B cell (primary cell): ENCODE results near the gene LAX1. TPM values are rescaled to one million over a fixed set of nuclear protein-coding genes. Genes with fewer than 3 reads are reported as not detected.

Experiments
- ATAC-seq: fragments of 200-7000 bp; cut with Tn5 transposase; one replicate; pipeline ENCODE4 v1.10.0; 2021; ENCODE audit warnings: low read depth, mild to moderate bottlenecking, moderate number of reproducible peaks, moderate library complexity
- CTCF ChIA-PET: fragments of 350-600 bp; sonication (Branson Sonifier 250); formaldehyde crosslinking; loops from one replicate; lab custom pipeline; 2021; ENCODE audit warnings: antibody characterized with exemption, inconsistent platforms; lab: Charles Lee
- POLR2A ChIA-PET: fragments of 350-600 bp; sonication (Branson Sonifier 250); formaldehyde crosslinking; loops from one replicate; lab custom pipeline; 2021; ENCODE audit warnings: antibody characterized with exemption; lab: Charles Lee
- DNase-seq: peaks from one replicate; pipeline ENCODE4 v3.0.0; 2013
- H2AFZ ChIP-seq: 2 replicates; pipeline ENCODE4 v1.6.1; 2012; ENCODE audit warnings: mild to moderate bottlenecking, low read depth, low read length; ENCODE audit not compliant: insufficient read depth, poor library complexity, severe bottlenecking
- H3K27ac ChIP-seq, 2 donors: 1 replicate in 1 of 2; 2 replicates in 1 of 2; pipeline ENCODE4 v1.5.1; 2012 to 2013; ENCODE audit warnings: low read length in 2 of 2, mild to moderate bottlenecking in 2 of 2, moderate library complexity in 1 of 2
- H3K27me3 ChIP-seq, 4 experiments: fragments of 200-600 bp in 1 of 4; sonication (generic) in 1 of 4; replicated peaks in 1 of 4; 1 replicate in 2 of 4; 2 replicates in 2 of 4; pipeline versions ENCODE4 v1.6.1 to v1.7.0; 2013 to 2016; ENCODE audit warnings: low read length in 3 of 4, mild to moderate bottlenecking in 2 of 4, mixed read lengths in 1 of 4, moderate library complexity in 1 of 4; ENCODE audit not compliant: insufficient read depth in 4 of 4, control insufficient read depth in 3 of 4; ENCODE audit errors: control extremely low read depth in 1 of 4
- H3K36me3 ChIP-seq, 2 experiments: replicated peaks in 1 of 2; 1 replicate in 1 of 2; 2 replicates in 1 of 2; pipeline versions ENCODE4 v1.6.1 to v1.7.1; 2013; ENCODE audit warnings: low read length in 1 of 2; ENCODE audit not compliant: insufficient read depth in 2 of 2, control insufficient read depth in 1 of 2; ENCODE audit errors: control extremely low read depth in 1 of 2, extremely low read depth in 1 of 2
- H3K4me1 ChIP-seq, 2 donors: fragments of 200-600 bp in 1 of 2; sonication (generic) in 1 of 2; 1 replicate in 1 of 2; 2 replicates in 1 of 2; pipeline versions ENCODE4 v1.5.1 to v1.6.1; 2013 to 2017; ENCODE audit warnings: low read length in 2 of 2; ENCODE audit not compliant: control insufficient read depth in 2 of 2, insufficient read depth in 2 of 2
- H3K4me2 ChIP-seq: replicated peaks from 2 replicates; pipeline ENCODE3; 2012; ENCODE audit warnings: mild to moderate bottlenecking, low read depth, low read length; ENCODE audit not compliant: poor library complexity, severe bottlenecking
- H3K4me3 ChIP-seq, 5 experiments: fragments of 200-600 bp in 1 of 5; sonication (generic) in 1 of 5; 1 replicate in 3 of 5; 2 replicates in 2 of 5; pipeline versions ENCODE4 v1.5.1 to v1.7.0; 2011 to 2016; ENCODE audit warnings: low read length in 4 of 5, mild to moderate bottlenecking in 4 of 5, low read depth in 2 of 5, control low read depth in 1 of 5, moderate library complexity in 1 of 5; ENCODE audit not compliant: insufficient read depth in 1 of 5; ENCODE audit errors: control extremely low read depth in 1 of 5, extremely low read depth in 1 of 5
- H3K79me2 ChIP-seq: fragments of 200-600 bp; sonication (generic); one replicate; pipeline ENCODE4 v1.6.0; 2016; ENCODE audit warnings: low read length; ENCODE audit not compliant: control insufficient read depth, insufficient read depth
- H3K9ac ChIP-seq: fragments of 200-600 bp; sonication (generic); 2 replicates; pipeline ENCODE4 v1.6.1; 2017; ENCODE audit warnings: mild to moderate bottlenecking, low read length, moderate library complexity
- H3K9me3 ChIP-seq, 3 donors: one replicate each; pipeline versions ENCODE4 v1.6.1 to v1.7.1; 2013; ENCODE audit warnings: low read length in 2 of 3; ENCODE audit not compliant: control insufficient read depth in 2 of 3, insufficient read depth in 1 of 3; ENCODE audit errors: control extremely low read depth in 1 of 3
- H4K20me1 ChIP-seq: 2 replicates; pipeline ENCODE4 v1.6.0; 2012; ENCODE audit warnings: mild to moderate bottlenecking, low read length; ENCODE audit not compliant: insufficient read depth, control insufficient read depth, poor library complexity, severe bottlenecking
- H3K27ac Mint-ChIP-seq: one replicate; pipeline ENCODE4 v1.8.0; 2021; ENCODE audit warnings: mixed read lengths
- H3K27me3 Mint-ChIP-seq: one replicate; pipeline ENCODE4 v1.8.0; 2021; ENCODE audit warnings: mixed read lengths
- H3K4me1 Mint-ChIP-seq: one replicate; pipeline ENCODE4 v1.8.0; 2021; ENCODE audit warnings: mixed read lengths
- H3K4me3 Mint-ChIP-seq: one replicate; pipeline ENCODE4 v1.8.0; 2021; ENCODE audit warnings: mixed read lengths
- H3K9me3 Mint-ChIP-seq: one replicate; pipeline ENCODE4 v1.8.0; 2022; ENCODE audit warnings: mixed read lengths; ENCODE audit not compliant: insufficient read depth
- CTCF ChIP-seq: fragments of 200-600 bp; IDR thresholded peaks from one replicate; pipeline ENCODE4 v1.8.0; 2022; ENCODE audit warnings: antibody characterized with exemption, mild to moderate bottlenecking
- EZH2 ChIP-seq: IDR thresholded peaks from 2 replicates; pipeline ENCODE4 v1.6.1; 2012; ENCODE audit warnings: borderline replicate concordance, low read depth, mild to moderate bottlenecking, moderate library complexity, low read length; ENCODE audit not compliant: insufficient read depth, poor library complexity, severe bottlenecking
- WGBS: methylation state at CpG from one replicate; pipeline ENCODE4 v1.1.5; 2013; ENCODE audit warnings: missing lambda C conversion rate; ENCODE audit not compliant: insufficient coverage; 5-methylcytosine and 5-hydroxymethylcytosine counted together
- intact Hi-C: fragments of 100-400 bp; cut with micrococcal nuclease; formaldehyde crosslinking; loops from one replicate; pipeline ENCODE4 v1.10.0; 2022
- polyA plus RNA-seq: library from polyadenylated mRNA; depleted of rRNA; stranded (reverse); fragments of >200 nt; gene quantifications from 2 replicates; pipeline ENCODE4 v1.2.3, GENCODE V29; 2012
- total RNA-seq, 2 donors: library from RNA; stranded (reverse); fragments of 120-200 nt in 1 of 2; gene quantifications; 1 replicate in 1 of 2; 2 replicates in 1 of 2; pipeline versions ENCODE4 v1.2.3 to v1.2.4, GENCODE V29; 2013 to 2022

The LAX1 gene
- total and polyA plus RNA-seq, 2 donors (not counting 1 experiment from before 2014, with no cell fraction given), result 11.3 to 20.5 TPM

DNA sequence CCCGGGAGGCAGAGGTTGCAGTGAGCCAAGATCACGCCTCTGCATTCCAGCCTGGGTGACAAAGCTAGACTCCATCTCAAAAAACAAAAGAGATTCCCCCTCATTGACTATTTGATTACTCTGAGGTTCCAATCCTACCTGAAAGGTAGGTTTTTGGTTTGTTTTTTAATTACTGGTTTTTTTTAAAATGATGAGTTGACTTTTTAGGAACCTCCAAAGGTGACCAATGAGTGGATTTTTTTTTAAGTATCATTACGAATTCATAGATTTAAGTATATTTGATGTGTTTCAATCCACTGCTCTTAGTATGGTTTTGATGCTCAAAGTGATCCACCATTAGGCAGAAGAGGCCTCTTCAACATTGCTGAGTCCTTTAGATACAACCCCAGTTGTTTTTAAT is 47.9 kb upstream of the LAX1 start:
- CTCF ChIA-PET, result interaction anchor here (1.0 kb wide), 1 partner anchor 15 kb away, joined by 3 read pairs; no protein-coding TSS in a partner anchor
- intact Hi-C loops, result no loop called here
- no CpG with 5 or more reads among the region's 3 CpGs for WGBS

GRCh38 chr1:203720242-203720641 is 44.7 kb upstream of the LAX1 start:
- TF ChIP-seq EZH2 (no peak), CTCF (no peak)
- no peaks in the 10 kb centered on the region for H3K4me1 Mint-ChIP-seq
- no peaks in the 10 kb centered on the region for H3K9me3 ChIP-seq
- intact Hi-C loops, result no loop called here
- H3K4me2 ChIP-seq, result no peak overlapping the region
- H3K9me3 Mint-ChIP-seq, result no peaks in the 10 kb centered on the region
- POLR2A ChIA-PET, result no interaction called here
- no peak overlapping the region for H3K4me3 ChIP-seq
- H3K79me2 ChIP-seq, result no peaks in the 10 kb centered on the region
- H3K27ac Mint-ChIP-seq, result no peak overlapping the region
- no peaks in the 10 kb centered on the region for H3K27me3 ChIP-seq
- ATAC-seq (no peak), DNase-seq (no peak)
- H3K4me3 Mint-ChIP-seq, result no peak overlapping the region
- H3K9ac ChIP-seq, result no peak overlapping the region
- 100% methylated on average over 1 of the region's 3 CpGs for WGBS
- no peaks in the 10 kb centered on the region for H4K20me1 ChIP-seq
- CTCF ChIA-PET, result interaction anchor here (1.6 to 1.9 kb wide), 2 partner anchors 12 to 35 kb away, joined by 4 read pairs; no protein-coding TSS in a partner anchor
- peaks cover 7 to 9% of the 10 kb centered on the region in 2 experiments for H3K36me3 ChIP-seq
- no peaks in the 10 kb centered on the region for H3K4me1 ChIP-seq
- no peak overlapping the region for H3K27ac ChIP-seq
- H2AFZ ChIP-seq, result no peak overlapping the region
- H3K27me3 Mint-ChIP-seq, result no peaks in the 10 kb centered on the region

More for the DNA sequence above, 47.9 kb upstream of the LAX1 start:
- Histone ChIP-seq H3K79me2 (no peaks in the 10 kb centered on the region), H4K20me1 (no peaks in the 10 kb centered on the region), H3K4me3 (no peak overlapping the region), H3K36me3 (peaks cover 5 to 7% of the 10 kb centered on the region in 2 experiments), H3K9me3 (no peaks in the 10 kb centered on the region), H3K9ac (no peak overlapping the region), H3K27ac (no peak overlapping the region), H2AFZ (no peak overlapping the region), H3K4me2 (no peak overlapping the region), H3K27me3 (no peaks in the 10 kb centered on the region), H3K4me1 (no peaks in the 10 kb centered on the region)
- H3K27me3 Mint-ChIP-seq, result no peaks in the 10 kb centered on the region
- TF ChIP-seq EZH2 (no peak), CTCF (no peak)
- ATAC-seq, result no peak
- no peak overlapping the region for H3K27ac Mint-ChIP-seq
- POLR2A ChIA-PET, result no interaction called here
- DNase-seq, result no peak
- H3K4me3 Mint-ChIP-seq, result no peak overlapping the region
- H3K9me3 Mint-ChIP-seq, result no peaks in the 10 kb centered on the region
- H3K4me1 Mint-ChIP-seq, result no peaks in the 10 kb centered on the region
